Measurements from ENCODE around the gene SEBOX. TPM values are rescaled to one million over a fixed set of nuclear protein-coding genes. Genes with fewer than 3 reads are reported as not detected.

SEBOX gene
- total RNA-seq, 1 donor from 2014 or later, result not detected

- no peak for DNase-seq (ENCODE audit: low read depth, low spot score)
- H3K9me3 Mint-ChIP-seq, result no peaks in the 10 kb centered on the region
Measured at GRCh38 chr17:28326114-28326513, 38.9 kb downstream of the SEBOX start.

GRCh38 chr17:28325211-28325610 lies 39.8 kb downstream of the SEBOX start:
- peaks cover 47% of the 10 kb centered on the region for H3K4me1 Mint-ChIP-seq
- H3K9me3 Mint-ChIP-seq, result no peaks in the 10 kb centered on the region
- peak overlapping the region; percentile 54 for H3K27ac Mint-ChIP-seq (ENCODE audit: unreplicated experiment)
- peaks cover 15% of the 10 kb centered on the region for H3K36me3 Mint-ChIP-seq (ENCODE audit: low read depth)
- no peaks in the 10 kb centered on the region for H3K27me3 Mint-ChIP-seq (ENCODE audit: low read depth)
- TF ChIP-seq CTCF (conservative IDR thresholded peaks at IDR 0.05), result no peak
- no peak for DNase-seq (ENCODE audit: low read depth, low spot score)
- peak overlapping the region; percentile 2 for H3K4me3 Mint-ChIP-seq

More at GRCh38 chr17:28326114-28326513, 38.9 kb downstream of the SEBOX start:
- H3K27me3 Mint-ChIP-seq (ENCODE audit: low read depth), result no peaks in the 10 kb centered on the region
- peaks cover 13% of the 10 kb centered on the region for H3K36me3 Mint-ChIP-seq (ENCODE audit: low read depth)
- H3K4me1 Mint-ChIP-seq, result peaks cover 38% of the 10 kb centered on the region
- H3K4me3 Mint-ChIP-seq, result peak overlapping the region; percentile 3
- H3K27ac Mint-ChIP-seq (ENCODE audit: unreplicated experiment), result no peak overlapping the region
- TF ChIP-seq CTCF (conservative IDR thresholded peaks at IDR 0.05), result no peak

GRCh38 chr17:28324781-28325180 lies 40.2 kb downstream of the SEBOX start:
- no peak for TF ChIP-seq CTCF (conservative IDR thresholded peaks at IDR 0.05)
- Mint-ChIP-seq H3K27ac (ENCODE audit: unreplicated experiment) (peak overlapping the region; percentile 54), H3K36me3 (ENCODE audit: low read depth) (peaks cover 15% of the 10 kb centered on the region), H3K4me1 (peaks cover 52% of the 10 kb centered on the region), H3K9me3 (no peaks in the 10 kb centered on the region), H3K27me3 (ENCODE audit: low read depth) (no peaks in the 10 kb centered on the region), H3K4me3 (peak overlapping the region; percentile 2)
- DNase-seq (ENCODE audit: low read depth, low spot score), result no peak

- no peak for DNase-seq (ENCODE audit: low read depth, low spot score)
- Mint-ChIP-seq H3K36me3 (ENCODE audit: low read depth) (peaks cover 15% of the 10 kb centered on the region), H3K27me3 (ENCODE audit: low read depth) (no peaks in the 10 kb centered on the region), H3K4me1 (peaks cover 52% of the 10 kb centered on the region), H3K9me3 (no peaks in the 10 kb centered on the region), H3K4me3 (peak overlapping the region; percentile 27), H3K27ac (ENCODE audit: unreplicated experiment) (no peak overlapping the region)
- no peak for TF ChIP-seq CTCF (conservative IDR thresholded peaks at IDR 0.05)
Measured at GRCh38 chr17:28324267-28324745, 40.7 kb downstream of the SEBOX start.

- no peak for DNase-seq (ENCODE audit: low read depth, low spot score)
- Mint-ChIP-seq H3K27me3 (ENCODE audit: low read depth) (no peaks in the 10 kb centered on the region), H3K4me3 (peak overlapping the region; percentile 94), H3K4me1 (peaks cover 67% of the 10 kb centered on the region), H3K9me3 (no peaks in the 10 kb centered on the region), H3K27ac (ENCODE audit: unreplicated experiment) (peak overlapping the region; percentile 96), H3K36me3 (ENCODE audit: low read depth) (peaks cover 7% of the 10 kb centered on the region)
- TF ChIP-seq CTCF (conservative IDR thresholded peaks at IDR 0.05), result no peak
Measured at GRCh38 chr17:28320215-28321061, 44.6 kb downstream of the SEBOX start.
